Cardiac muscle cell (in vitro differentiated cells and primary cell): Measurements from ENCODE around the gene RBM42. TPM values are rescaled to one million over a fixed set of nuclear protein-coding genes. Genes with fewer than 3 reads are reported as not detected.

ENCODE experiments used
- DNase-seq, 2 donors: peaks; one replicate each; pipeline versions ENCODE4 v3.0.0 to v3.0.0-alpha.2; 2010 to 2017; ENCODE audit warnings: low read depth in 1 of 2, low spot score in 1 of 2
- H3K27ac ChIP-seq: fragments of 200-600 bp; sonication (generic); 2 replicates; pipeline ENCODE4 v1.5.1; 2016
- H3K27me3 ChIP-seq: fragments of 200-600 bp; sonication (generic); 2 replicates; pipeline ENCODE4 v1.6.0; 2016; ENCODE audit warnings: control low read depth
- H3K36me3 ChIP-seq: fragments of 200-600 bp; sonication (generic); 2 replicates; pipeline ENCODE4 v1.5.1; 2016; ENCODE audit warnings: control low read depth
- H3K4me1 ChIP-seq: fragments of 200-600 bp; sonication (generic); 2 replicates; pipeline ENCODE4 v1.8.1; 2017; ENCODE audit warnings: low read depth, mild to moderate bottlenecking, mixed run types
- H3K4me3 ChIP-seq: fragments of 200-600 bp; sonication (generic); 2 replicates; pipeline ENCODE4 v1.5.1; 2016; ENCODE audit warnings: mild to moderate bottlenecking
- H3K9me3 ChIP-seq: fragments of 200-600 bp; sonication (generic); 2 replicates; pipeline ENCODE4 v1.5.1; 2017; ENCODE audit warnings: low read depth, mild to moderate bottlenecking, control low read depth
- polyA plus RNA-seq: library from polyadenylated mRNA; unstranded; fragments of >200 nt; fragmentation: Nextera tagmentation; extraction: Ambion mirVana; gene quantifications from 2 replicates; pipeline ENCODE4 v1.2.1, GENCODE V29; 2016
- total RNA-seq: library from RNA; depleted of rRNA; stranded (reverse); fragments of >200 nt; gene quantifications from 2 replicates; pipeline ENCODE4 v1.2.3, GENCODE V29; 2016
- TF ChIP-seq, protein P1 (sequence below): IDR thresholded peaks from 2 replicates; pipeline ENCODE4 v1.5.1; 2012; ENCODE audit warnings: low read depth, mild to moderate bottlenecking, low read length

The RBM42 gene
- total and polyA plus RNA-seq, 2 experiments from 2014 or later = 128 to 170 TPM

DNA sequence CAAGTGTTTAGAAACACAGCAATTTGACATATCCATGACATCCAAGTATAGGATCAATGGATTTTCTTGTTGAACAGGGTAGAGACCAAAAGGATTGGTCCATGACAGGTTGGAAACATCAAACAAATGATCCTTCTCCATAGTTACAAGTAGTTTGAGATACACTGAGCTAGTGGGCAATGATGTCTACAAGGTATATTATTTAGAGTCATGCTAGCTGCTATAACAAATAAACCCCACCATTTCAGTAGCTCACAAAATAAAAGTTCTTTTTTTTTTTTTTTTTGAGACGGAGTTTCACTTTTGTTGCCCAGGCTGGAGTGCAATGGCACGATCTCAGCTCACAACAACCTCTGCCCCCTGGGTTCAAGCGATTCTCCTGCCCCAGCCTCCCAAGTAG, 21.2 kb upstream of the RBM42 start:
- Histone ChIP-seq H3K4me3 (no peak overlapping the region), H3K27ac (no peak overlapping the region), H3K9me3 (no peaks in the 10 kb centered on the region), H3K27me3 (no peaks in the 10 kb centered on the region), H3K4me1 (no peaks in the 10 kb centered on the region), H3K36me3 (no peaks in the 10 kb centered on the region)
- TF ChIP-seq, protein P1, sequence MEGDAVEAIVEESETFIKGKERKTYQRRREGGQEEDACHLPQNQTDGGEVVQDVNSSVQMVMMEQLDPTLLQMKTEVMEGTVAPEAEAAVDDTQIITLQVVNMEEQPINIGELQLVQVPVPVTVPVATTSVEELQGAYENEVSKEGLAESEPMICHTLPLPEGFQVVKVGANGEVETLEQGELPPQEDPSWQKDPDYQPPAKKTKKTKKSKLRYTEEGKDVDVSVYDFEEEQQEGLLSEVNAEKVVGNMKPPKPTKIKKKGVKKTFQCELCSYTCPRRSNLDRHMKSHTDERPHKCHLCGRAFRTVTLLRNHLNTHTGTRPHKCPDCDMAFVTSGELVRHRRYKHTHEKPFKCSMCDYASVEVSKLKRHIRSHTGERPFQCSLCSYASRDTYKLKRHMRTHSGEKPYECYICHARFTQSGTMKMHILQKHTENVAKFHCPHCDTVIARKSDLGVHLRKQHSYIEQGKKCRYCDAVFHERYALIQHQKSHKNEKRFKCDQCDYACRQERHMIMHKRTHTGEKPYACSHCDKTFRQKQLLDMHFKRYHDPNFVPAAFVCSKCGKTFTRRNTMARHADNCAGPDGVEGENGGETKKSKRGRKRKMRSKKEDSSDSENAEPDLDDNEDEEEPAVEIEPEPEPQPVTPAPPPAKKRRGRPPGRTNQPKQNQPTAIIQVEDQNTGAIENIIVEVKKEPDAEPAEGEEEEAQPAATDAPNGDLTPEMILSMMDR = no peak
- no peak for DNase-seq

GRCh38 chr19:35608251-35608650, 20.6 kb upstream of the RBM42 start:
- no peak overlapping the region for H3K4me3 ChIP-seq
- no peaks in the 10 kb centered on the region for H3K4me1 ChIP-seq
- no peak overlapping the region for H3K27ac ChIP-seq
- no peaks in the 10 kb centered on the region for H3K9me3 ChIP-seq
- H3K27me3 ChIP-seq = no peaks in the 10 kb centered on the region
- H3K36me3 ChIP-seq = no peaks in the 10 kb centered on the region
- TF ChIP-seq, protein P1 = no peak
- DNase-seq = no peak

DNA sequence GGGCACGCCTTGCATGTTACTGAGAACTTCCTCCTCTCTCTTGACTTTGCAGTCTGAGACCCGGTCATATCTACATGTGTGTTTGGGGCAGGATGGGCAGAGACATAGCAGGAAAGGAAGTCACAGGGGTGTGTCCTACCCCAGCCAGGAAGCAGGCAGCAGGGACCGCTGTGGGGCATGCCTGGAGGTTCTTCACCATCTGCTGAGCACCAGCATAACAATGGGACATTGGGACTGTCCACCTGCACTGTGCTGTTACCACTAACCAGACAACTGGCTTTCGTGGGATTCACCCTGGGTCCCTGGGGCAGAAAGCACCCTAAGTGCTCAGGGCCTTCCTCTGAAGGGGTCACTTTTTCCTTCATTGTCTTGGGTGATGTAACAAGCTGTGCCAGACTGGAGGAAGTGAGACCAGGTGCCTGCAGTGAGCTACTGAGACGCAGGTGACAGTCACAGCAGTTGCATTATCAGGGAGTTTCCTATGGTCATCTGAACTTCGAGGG, 18.9 kb upstream of the RBM42 start:
- Histone ChIP-seq H3K36me3 (no peaks in the 10 kb centered on the region), H3K4me1 (no peaks in the 10 kb centered on the region), H3K9me3 (no peaks in the 10 kb centered on the region), H3K27me3 (no peaks in the 10 kb centered on the region), H3K27ac (no peak overlapping the region), H3K4me3 (no peak overlapping the region)
- TF ChIP-seq, protein P1 = no peak
- no peak for DNase-seq

DNA sequence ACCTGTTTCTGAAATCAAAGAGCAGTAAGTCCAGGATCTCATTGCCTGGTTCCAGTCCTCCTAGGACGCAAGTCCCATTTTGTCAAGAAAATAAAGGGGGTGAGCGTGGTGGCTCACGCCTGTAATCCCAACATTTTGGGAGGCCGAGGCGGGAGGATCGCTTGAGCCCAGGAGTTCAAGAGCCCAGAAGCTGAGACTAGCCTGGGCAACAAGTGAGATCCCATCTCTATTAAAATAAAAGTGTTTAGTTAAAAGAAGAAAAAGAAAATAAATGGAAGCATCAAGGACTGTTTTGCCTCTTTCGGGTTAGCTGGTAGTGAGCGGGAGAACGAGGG, 16.6 kb upstream of the RBM42 start:
- no peak overlapping the region for H3K27ac ChIP-seq
- H3K4me1 ChIP-seq = no peaks in the 10 kb centered on the region
- H3K4me3 ChIP-seq = no peak overlapping the region
- no peak for DNase-seq
- no peaks in the 10 kb centered on the region for H3K9me3 ChIP-seq
- TF ChIP-seq, protein P1 = no peak
- H3K27me3 ChIP-seq = no peaks in the 10 kb centered on the region
- no peaks in the 10 kb centered on the region for H3K36me3 ChIP-seq

GRCh38 chr19:35612559-35613321, 16.1 kb upstream of the RBM42 start, which contains the start of gene HAUS5:
Gene HAUS5 (plus strand): TSS chr19:35612735. CDS start chr19:35612795, 60 bp downstream.
- H3K4me3 ChIP-seq = peak within 1 kb of the TSS; percentile 38
- DNase-seq = peak; percentile 91 to 94
- TF ChIP-seq, protein P1 = no peak
- no peaks in the 10 kb centered on the region for H3K36me3 ChIP-seq
- no peaks in the 10 kb centered on the region for H3K4me1 ChIP-seq
- no peak within 1 kb of the TSS for H3K27ac ChIP-seq
- no peaks in the 10 kb centered on the region for H3K27me3 ChIP-seq
- no peaks in the 10 kb centered on the region for H3K9me3 ChIP-seq
